Spleen (tissue), 11 donors: Measurements from ENCODE around the gene NOTO. TPM values are rescaled to one million over a fixed set of nuclear protein-coding genes. Genes with fewer than 3 reads are reported as not detected.

ENCODE experiments used
- DNase-seq: peaks from one replicate; pipeline ENCODE4 v3.0.0-alpha.2; 2020
- H3K27ac ChIP-seq, 8 donors: fragments of 200-600 bp; sonication (generic) in 7 of 8; 1 replicate in 4 of 8; 2 replicates in 4 of 8; pipeline versions ENCODE4 v1.5.0 to v1.8.0; 2016 to 2021; ENCODE audit warnings: inconsistent platforms in 4 of 8, mild to moderate bottlenecking in 4 of 8, moderate library complexity in 1 of 8
- H3K27me3 ChIP-seq, 7 donors: fragments of 200-600 bp; sonication (generic) in 6 of 7; replicated peaks in 1 of 7; 1 replicate in 4 of 7; 2 replicates in 3 of 7; pipeline versions ENCODE4 v1.5.0 to v1.8.0; 2016 to 2021; ENCODE audit warnings: inconsistent platforms in 3 of 7, mild to moderate bottlenecking in 1 of 7
- H3K36me3 ChIP-seq, 6 donors: fragments of 200-600 bp; sonication (generic) in 5 of 6; 1 replicate in 4 of 6; 2 replicates in 2 of 6; pipeline versions ENCODE4 v1.5.0 to v1.8.0; 2016 to 2021; ENCODE audit warnings: inconsistent platforms in 2 of 6
- H3K4me1 ChIP-seq, 6 donors: fragments of 200-600 bp; sonication (generic) in 5 of 6; 1 replicate in 3 of 6; 2 replicates in 3 of 6; pipeline versions ENCODE4 v1.5.0 to v1.8.0; 2016 to 2021; ENCODE audit warnings: inconsistent platforms in 3 of 6
- H3K4me3 ChIP-seq, 8 donors: fragments of 200-600 bp; sonication (generic) in 7 of 8; 1 replicate in 4 of 8; 2 replicates in 4 of 8; pipeline versions ENCODE4 v1.5.0 to v1.8.0; 2016 to 2021; ENCODE audit warnings: inconsistent platforms in 4 of 8, mild to moderate bottlenecking in 4 of 8, moderate library complexity in 2 of 8
- H3K9me3 ChIP-seq, 8 donors: fragments of 200-600 bp; sonication (generic) in 7 of 8; 1 replicate in 4 of 8; 2 replicates in 4 of 8; pipeline versions ENCODE4 v1.5.0 to v1.8.0; 2016 to 2021; ENCODE audit warnings: inconsistent platforms in 4 of 8
- POLR2A ChIP-seq, 3 donors: fragments of 450-650 bp; IDR thresholded peaks; one replicate each; pipeline ENCODE4 v1.5.1; 2017; ENCODE audit warnings: antibody characterized with exemption in 3 of 3, mild to moderate bottlenecking in 1 of 3
- POLR2AphosphoS5 ChIP-seq, 3 donors: sonication (generic); formaldehyde crosslinking; IDR thresholded peaks; one replicate each; pipeline ENCODE4 v1.5.1; 2017; ENCODE audit warnings: antibody characterized with exemption in 3 of 3
- WGBS, 5 donors: extraction: QIAGEN DNeasy Blood & Tissue Kit in 3 of 5; methylation state at CpG; one replicate each; pipeline versions ENCODE4 v1.1.5 to v1.1.7; 2013 to 2018; 5-methylcytosine and 5-hydroxymethylcytosine counted together
- intact Hi-C: fragments of 100-400 bp; cut with DNase I; formaldehyde crosslinking; loops from one replicate; pipeline ENCODE4 v1.15.0; 2023; ENCODE audit warnings: low total_unique reads
- polyA plus RNA-seq, 3 donors: library from polyadenylated mRNA; stranded (reverse); fragments of 200-250 nt; gene quantifications; one replicate each; pipeline ENCODE4 v1.2.1, GENCODE V29; 2013
- total RNA-seq, 7 donors: library from RNA; depleted of rRNA in 3 of 7; stranded (reverse); fragments of >200 nt in 3 of 7; fragmentation: NEBNext Ultra II Directional in 4 of 7; extraction: Animal tissue kit (Norgen Biotek cat#: 25700) in 4 of 7; gene quantifications; one replicate each; pipeline versions ENCODE4 v1.1.0 to v1.2.1, GENCODE V29; 2016 to 2021
- TF ChIP-seq, protein P1 (sequence below), 11 experiments: fragments of 200-600 bp in 7 of 11; fragments of 450-650 bp in 4 of 11; sonication (generic) in 4 of 11; IDR thresholded peaks in 8 of 11; conservative IDR thresholded peaks in 3 of 11; 1 replicate in 7 of 11; 2 replicates in 4 of 11; pipeline versions ENCODE4 v1.4.0 to v1.8.0; 2016 to 2021; ENCODE audit warnings: antibody characterized with exemption in 11 of 11, inconsistent platforms in 4 of 11, mild to moderate bottlenecking in 1 of 11
- donor health status: healthy with polysubstance abuse.
- donor health status: DM: no; HTN: no; CAD: no; lungs with moderate emphysema.
- donor health status: DM: no; HTN: no; CAD: no.
- donor health status: Bipolar disorder and iron deficiency.
- donor health status: healthy.
- donor health status: DM: no; HTN: no; CAD: no.
- donor health status: DM: yes; HTN: yes; CAD: no.

NOTO gene
- total and polyA plus RNA-seq, 10 donors: not detected

DNA sequence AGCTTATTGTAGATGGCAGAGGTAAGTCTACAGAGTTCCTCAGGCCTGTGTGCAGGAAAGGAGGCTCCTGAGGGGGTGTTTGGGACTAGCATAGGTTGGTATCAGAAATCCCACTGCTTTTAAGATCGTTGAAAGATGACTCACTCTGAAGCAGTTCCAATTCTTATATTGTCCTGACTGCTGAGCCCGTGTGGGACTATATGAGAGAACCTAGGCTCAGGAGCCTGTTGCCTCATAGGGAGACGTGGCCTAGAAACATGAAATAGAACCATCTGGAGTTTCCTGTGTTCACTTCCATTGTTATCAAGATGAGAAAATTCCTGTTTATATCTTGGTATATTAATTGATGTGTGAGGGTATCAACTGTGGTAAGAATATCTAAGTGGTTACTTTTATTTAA, 37.4 kb downstream of the NOTO start:
- WGBS, 5 donors: 45 to 76% (median 57%) methylated on average over 3 of the region's 3 CpGs
- Histone ChIP-seq H3K27me3 (no peaks in the 10 kb centered on the region), H3K4me3 (no peak overlapping the region), H3K36me3 (peaks cover 3 to 90% (median 52%) of the 10 kb centered on the region in 6 donors), H3K9me3 (no peaks in the 10 kb centered on the region), H3K4me1 (peaks cover 28 to 59% (median 46%) of the 10 kb centered on the region in 6 donors), H3K27ac (peak overlapping the region in 1 of 8 donors; percentile 25)
- TF ChIP-seq POLR2AphosphoS5 (IDR thresholded peaks at IDR 0.05) (no peak), POLR2A (IDR thresholded peaks at IDR 0.05) (no peak)
- TF ChIP-seq, protein P1, sequence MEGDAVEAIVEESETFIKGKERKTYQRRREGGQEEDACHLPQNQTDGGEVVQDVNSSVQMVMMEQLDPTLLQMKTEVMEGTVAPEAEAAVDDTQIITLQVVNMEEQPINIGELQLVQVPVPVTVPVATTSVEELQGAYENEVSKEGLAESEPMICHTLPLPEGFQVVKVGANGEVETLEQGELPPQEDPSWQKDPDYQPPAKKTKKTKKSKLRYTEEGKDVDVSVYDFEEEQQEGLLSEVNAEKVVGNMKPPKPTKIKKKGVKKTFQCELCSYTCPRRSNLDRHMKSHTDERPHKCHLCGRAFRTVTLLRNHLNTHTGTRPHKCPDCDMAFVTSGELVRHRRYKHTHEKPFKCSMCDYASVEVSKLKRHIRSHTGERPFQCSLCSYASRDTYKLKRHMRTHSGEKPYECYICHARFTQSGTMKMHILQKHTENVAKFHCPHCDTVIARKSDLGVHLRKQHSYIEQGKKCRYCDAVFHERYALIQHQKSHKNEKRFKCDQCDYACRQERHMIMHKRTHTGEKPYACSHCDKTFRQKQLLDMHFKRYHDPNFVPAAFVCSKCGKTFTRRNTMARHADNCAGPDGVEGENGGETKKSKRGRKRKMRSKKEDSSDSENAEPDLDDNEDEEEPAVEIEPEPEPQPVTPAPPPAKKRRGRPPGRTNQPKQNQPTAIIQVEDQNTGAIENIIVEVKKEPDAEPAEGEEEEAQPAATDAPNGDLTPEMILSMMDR (IDR thresholded peaks at IDR 0.05 in 8 of 11, conservative IDR thresholded peaks at IDR 0.05 in 3 of 11): no peak
- intact Hi-C loops: no loop called here
- DNase-seq: no peak

DNA sequence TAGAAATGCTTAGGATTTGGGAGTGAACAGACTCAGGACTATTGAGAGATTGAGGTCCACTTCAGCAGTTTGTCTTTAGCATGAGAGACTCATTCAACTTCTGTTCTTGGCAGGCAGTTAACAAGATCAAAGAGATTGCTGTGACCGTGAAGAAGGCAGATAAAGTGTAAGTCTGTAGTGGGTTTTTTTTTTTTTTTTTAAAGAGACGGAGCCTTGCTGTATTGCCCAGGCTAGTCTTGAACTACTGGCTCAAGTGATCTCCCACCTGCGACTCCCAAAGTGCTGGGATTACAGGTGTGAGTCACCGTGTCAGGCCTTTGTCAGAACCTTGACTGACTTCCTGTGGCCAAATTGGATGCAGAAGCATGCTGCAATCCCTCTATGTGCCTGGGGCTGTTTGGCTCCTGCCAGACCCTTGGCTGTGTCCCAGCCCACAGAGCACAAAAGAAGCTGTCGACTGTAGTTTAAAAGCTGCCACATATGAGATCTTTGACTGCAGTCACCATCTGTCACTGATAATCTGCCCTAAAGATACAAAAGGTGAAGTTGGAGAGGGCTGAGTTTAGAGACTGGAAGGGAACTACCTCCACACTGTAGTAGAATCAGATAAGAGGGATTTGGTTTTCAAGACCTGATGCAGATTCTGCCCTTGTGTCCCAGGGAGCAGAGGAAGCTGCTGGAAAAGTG, 41.7 kb downstream of the NOTO start:
- Histone ChIP-seq H3K9me3 (no peaks in the 10 kb centered on the region), H3K36me3 (peaks cover 9 to 100% (median 95%) of the 10 kb centered on the region in 6 donors), H3K4me3 (no peak overlapping the region), H3K4me1 (peaks cover 0 to 16% (median 7%) of the 10 kb centered on the region in 6 donors), H3K27ac (no peak overlapping the region), H3K27me3 (no peaks in the 10 kb centered on the region)
- DNase-seq: no peak
- 60 to 79% (median 71%) methylated on average over 5 of the region's 5 CpGs for WGBS, 5 donors
- no peak for TF ChIP-seq POLR2A (IDR thresholded peaks at IDR 0.05)
- TF ChIP-seq POLR2AphosphoS5 (IDR thresholded peaks at IDR 0.05): no peak
- TF ChIP-seq, protein P1 (IDR thresholded peaks at IDR 0.05 in 8 of 11, conservative IDR thresholded peaks at IDR 0.05 in 3 of 11): no peak
- intact Hi-C loops: no loop called here

DNA sequence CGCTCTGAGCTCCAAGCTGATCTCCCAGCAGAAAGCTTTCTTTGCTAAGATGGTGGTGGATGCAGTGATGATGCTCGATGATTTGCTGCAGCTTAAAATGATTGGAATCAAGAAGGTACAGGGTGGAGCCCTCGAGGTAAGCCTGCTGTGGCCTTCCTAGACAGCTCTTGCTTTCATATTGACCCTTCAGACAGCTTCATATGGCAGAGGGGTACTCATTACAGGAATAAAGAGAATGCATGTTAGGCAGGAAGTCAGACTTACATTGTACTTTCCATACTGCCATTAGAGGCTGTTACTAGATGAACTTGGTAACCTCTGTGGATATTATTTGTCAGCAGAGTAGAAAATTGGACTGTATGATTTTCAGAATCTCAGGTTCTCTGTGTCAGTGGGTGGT, 42.2 kb downstream of the NOTO start:
- Histone ChIP-seq H3K36me3 (peaks cover 9 to 100% (median 97%) of the 10 kb centered on the region in 6 donors), H3K27me3 (no peaks in the 10 kb centered on the region), H3K4me1 (peaks cover 0 to 11% (median 4%) of the 10 kb centered on the region in 6 donors), H3K27ac (no peak overlapping the region), H3K4me3 (no peak overlapping the region), H3K9me3 (no peaks in the 10 kb centered on the region)
- intact Hi-C loops: no loop called here
- DNase-seq: no peak
- no peak for TF ChIP-seq POLR2A (IDR thresholded peaks at IDR 0.05)
- TF ChIP-seq, protein P1 (IDR thresholded peaks at IDR 0.05 in 8 of 11, conservative IDR thresholded peaks at IDR 0.05 in 3 of 11): no peak
- TF ChIP-seq POLR2AphosphoS5 (IDR thresholded peaks at IDR 0.05): no peak
- 89 to 94% (median 91%) methylated on average over 3 of the region's 3 CpGs for WGBS, 5 donors

DNA sequence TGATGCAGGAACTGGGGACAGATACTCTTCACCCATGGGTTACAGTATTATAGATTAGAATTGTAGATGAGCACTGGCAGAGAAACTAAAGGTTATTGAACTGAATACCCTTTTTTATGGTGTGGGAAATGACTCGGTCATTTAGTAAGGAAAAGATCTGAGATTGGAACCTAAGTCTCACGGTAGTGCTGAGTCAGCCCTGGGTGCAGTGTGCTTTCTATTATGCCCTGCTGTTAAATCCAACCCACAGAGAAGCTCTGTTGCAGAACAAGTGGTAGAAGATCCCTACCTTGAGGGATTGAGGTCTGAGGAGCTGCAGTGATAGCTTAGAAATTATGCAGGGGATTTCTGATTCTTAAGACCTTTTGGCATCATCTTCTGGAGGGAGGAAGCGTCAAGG, 44.5 kb downstream of the NOTO start:
- 63 to 81% (median 71%) methylated on average over 3 of the region's 3 CpGs for WGBS, 5 donors
- no peak for DNase-seq
- Histone ChIP-seq H3K27ac (no peak overlapping the region), H3K27me3 (no peaks in the 10 kb centered on the region), H3K4me1 (no peaks in the 10 kb centered on the region), H3K36me3 (peaks cover 14 to 100% (median 99%) of the 10 kb centered on the region in 6 donors), H3K4me3 (no peak overlapping the region), H3K9me3 (no peaks in the 10 kb centered on the region)
- intact Hi-C loops: no loop called here
- TF ChIP-seq, protein P1 (IDR thresholded peaks at IDR 0.05 in 8 of 11, conservative IDR thresholded peaks at IDR 0.05 in 3 of 11): no peak
- no peak for TF ChIP-seq POLR2A (IDR thresholded peaks at IDR 0.05)
- no peak for TF ChIP-seq POLR2AphosphoS5 (IDR thresholded peaks at IDR 0.05)
